ENCODE results near the gene AGAP1.

Gene AGAP1

DNA sequence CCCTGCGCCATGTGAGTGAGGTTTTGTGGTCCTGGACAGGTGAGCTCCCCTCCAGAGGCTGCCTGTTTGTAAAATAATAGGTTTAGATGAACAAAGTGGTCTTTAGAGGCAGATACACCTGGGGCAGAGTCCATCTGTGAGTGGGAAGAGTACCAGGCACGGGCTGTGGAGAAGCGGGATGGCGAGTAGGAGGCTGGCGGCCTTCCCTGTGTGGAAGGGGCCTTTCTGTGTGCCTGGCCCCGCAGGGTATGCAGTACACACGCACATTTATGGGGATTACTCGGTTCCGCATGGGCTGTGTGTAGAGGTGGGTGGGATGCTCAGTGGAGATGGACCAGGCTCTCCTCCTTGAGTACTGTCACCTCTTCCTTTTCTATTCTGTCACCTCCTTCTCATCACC lies 64.1 kb downstream of the AGAP1 start:
- no peak overlapping the region for H3K27ac ChIP-seq
- TF ChIP-seq, protein P1, sequence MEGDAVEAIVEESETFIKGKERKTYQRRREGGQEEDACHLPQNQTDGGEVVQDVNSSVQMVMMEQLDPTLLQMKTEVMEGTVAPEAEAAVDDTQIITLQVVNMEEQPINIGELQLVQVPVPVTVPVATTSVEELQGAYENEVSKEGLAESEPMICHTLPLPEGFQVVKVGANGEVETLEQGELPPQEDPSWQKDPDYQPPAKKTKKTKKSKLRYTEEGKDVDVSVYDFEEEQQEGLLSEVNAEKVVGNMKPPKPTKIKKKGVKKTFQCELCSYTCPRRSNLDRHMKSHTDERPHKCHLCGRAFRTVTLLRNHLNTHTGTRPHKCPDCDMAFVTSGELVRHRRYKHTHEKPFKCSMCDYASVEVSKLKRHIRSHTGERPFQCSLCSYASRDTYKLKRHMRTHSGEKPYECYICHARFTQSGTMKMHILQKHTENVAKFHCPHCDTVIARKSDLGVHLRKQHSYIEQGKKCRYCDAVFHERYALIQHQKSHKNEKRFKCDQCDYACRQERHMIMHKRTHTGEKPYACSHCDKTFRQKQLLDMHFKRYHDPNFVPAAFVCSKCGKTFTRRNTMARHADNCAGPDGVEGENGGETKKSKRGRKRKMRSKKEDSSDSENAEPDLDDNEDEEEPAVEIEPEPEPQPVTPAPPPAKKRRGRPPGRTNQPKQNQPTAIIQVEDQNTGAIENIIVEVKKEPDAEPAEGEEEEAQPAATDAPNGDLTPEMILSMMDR (conservative IDR thresholded peaks at IDR 0.05) = no peak

DNA sequence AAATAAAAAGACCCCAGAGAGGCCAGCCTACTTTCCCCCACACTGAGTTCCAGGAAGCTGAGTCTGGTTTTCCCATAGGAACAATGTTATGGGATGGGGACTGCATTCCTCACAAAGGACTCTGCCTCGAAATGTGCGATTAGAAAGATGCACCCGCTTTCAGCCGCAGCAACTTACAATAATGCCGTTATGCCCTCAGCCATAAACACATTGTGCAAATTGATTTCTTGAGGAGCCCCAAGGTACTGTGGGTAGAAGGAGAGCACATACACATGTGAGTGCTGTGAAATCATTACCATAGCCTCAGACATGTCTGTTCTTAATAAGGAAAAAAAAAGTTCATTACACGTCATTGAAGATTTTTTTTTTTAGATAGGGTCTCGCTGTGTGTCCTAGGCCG lies 64.7 kb downstream of the AGAP1 start:
- no peak overlapping the region for H3K27ac ChIP-seq
- TF ChIP-seq, protein P1 (conservative IDR thresholded peaks at IDR 0.05) = no peak

DNA sequence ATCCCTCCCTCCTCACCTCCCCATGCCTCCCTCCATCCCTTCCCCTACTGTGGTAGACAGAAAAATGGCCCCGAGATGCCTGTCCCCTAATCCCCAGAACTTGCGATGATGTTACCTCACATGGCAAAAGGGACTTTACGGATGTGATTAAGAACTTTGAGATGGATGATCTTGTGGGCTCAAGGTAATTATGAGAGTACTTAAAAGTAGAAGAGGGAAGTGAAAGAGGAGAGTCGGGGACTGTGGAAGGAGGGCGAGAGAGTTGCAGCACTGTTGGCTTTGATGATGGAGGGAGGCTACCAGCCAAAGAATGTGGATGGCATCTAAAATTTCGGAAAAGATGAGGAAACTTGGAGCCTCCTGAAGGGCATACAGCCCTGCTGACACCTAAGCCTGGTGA lies 66.5 kb downstream of the AGAP1 start:
- H3K27ac ChIP-seq = no peak overlapping the region
- TF ChIP-seq, protein P1 (conservative IDR thresholded peaks at IDR 0.05) = no peak

DNA sequence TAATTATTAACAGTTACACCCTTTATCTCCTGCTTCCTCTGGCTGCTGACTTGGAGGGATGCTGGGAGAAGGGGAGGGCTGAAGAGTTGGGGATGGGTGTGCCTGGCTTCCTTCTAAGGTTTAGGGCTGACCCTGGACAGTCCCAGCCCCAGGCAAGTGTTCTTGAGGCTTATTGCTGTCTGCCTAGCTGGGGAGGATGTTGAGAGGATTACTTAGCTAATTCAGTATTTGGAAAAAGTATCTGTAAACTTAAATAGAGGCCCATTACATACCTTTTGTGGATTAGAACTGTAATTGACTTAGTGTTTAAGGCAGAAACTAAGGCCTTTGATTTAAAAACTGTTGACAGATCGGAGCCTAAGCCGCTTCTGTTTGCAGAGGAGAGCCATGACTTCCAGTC lies 67.6 kb downstream of the AGAP1 start:
- TF ChIP-seq, protein P1 (conservative IDR thresholded peaks at IDR 0.05) = no peak
- H3K27ac ChIP-seq = peak overlapping the region; percentile 72

DNA sequence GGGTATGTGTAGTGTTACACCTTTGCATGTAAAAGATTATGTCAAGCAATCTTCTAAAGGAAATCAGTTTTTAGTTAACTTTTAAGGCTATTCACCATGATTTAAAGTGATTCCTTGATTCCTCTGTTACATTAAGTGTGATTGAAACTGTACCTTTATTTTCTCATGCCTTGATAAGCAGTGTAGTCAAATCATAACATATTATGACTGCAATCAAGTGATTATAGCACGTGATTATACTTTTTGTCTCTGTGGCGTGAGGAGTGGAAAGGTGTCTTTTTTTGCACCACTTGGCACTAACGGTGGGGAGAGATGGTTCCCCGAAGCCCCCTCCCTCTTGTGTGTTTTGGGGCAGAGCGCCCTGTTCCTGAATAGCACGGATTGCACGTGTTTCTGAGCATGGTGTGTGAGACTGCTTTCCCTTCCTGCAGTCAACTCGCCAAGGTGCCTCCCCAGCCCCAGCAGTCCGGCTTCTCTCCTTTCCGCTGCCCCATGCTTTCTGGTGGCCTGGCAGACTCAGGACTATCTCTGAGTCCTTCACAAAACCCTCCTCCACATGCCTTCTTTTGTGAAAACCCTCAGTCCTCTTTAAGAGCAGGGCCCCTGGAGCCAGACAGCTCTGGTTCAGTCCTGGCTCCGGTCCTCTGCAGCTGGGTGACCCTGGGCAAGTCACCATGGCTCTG lies 68.4 kb downstream of the AGAP1 start:
- H3K27ac ChIP-seq = peak overlapping the region; percentile 72
- TF ChIP-seq, protein P1 (conservative IDR thresholded peaks at IDR 0.05) = no peak

DNA sequence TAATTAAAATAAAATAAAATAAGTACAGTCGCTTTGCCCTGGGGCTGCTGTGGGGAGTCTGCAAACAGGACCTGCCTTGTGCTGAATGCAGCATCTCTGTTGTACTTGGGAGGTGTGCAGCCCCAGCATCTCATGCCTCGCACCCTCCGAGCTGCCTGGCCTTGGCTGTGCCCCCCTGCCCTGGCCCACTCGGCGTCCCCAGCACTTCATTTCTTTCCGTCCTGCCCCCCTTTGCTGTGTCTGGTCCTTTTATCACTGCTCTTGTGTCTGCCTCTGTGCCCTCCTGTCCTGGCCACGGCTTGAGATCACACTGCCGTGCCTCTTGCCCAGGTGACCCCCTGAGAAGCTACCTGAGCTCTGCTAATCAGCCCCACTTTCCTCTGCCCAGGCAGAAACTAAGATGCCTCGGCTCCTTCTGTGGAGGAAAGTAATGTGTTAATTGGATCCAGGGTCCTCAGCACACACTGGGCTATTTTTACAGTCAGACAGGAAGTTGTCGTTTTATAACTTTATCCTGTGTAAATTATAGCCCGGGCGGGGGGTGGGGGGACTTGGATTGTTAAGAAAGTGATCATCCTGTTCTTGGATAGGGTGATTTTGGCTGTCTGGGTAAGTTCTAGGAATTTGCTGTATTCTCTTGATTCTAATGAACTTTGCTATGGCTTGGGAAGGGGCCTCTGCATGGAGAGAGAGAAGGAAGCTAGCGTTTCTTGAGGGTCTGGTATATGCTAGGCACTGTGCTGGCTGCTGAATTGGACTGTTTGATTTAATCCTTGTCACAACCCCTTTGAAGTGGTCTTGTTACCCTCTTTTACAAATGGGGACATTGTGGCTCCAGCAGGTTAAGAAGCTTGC lies 69.4 kb downstream of the AGAP1 start:
- peak overlapping the region; percentile 72 for H3K27ac ChIP-seq
- TF ChIP-seq, protein P1 (conservative IDR thresholded peaks at IDR 0.05) = no peak

DNA sequence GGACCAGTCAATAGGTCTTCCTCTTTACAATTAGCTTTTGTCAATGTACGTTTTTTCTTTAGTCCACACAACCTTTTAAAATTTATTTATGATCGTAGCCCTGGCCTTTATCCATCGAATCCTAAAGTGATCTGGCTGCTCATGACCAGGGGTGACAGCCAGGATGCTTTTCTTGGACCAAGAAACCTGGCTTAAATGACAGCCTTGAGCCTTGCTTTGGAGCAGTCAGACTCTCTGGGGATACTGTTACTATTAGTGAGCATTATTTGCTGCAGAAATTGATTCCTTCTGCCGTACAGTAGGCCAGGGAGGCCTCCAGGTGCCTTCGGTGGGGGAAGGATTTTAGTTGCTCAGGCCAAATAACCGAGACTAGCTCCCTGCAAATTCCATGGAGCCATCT lies 70.2 kb downstream of the AGAP1 start:
- H3K27ac ChIP-seq = peak overlapping the region; percentile 72
- TF ChIP-seq, protein P1 (conservative IDR thresholded peaks at IDR 0.05) = no peak

Data from VCaP (cell line).